B cell (primary cell): ENCODE measurements around the gene CYB561D1.

Experiments used
- CTCF ChIP-seq: fragments of 200-600 bp; IDR thresholded peaks from one replicate; pipeline ENCODE4 v1.8.0; 2022; ENCODE audit warnings: antibody characterized with exemption, mild to moderate bottlenecking
- EZH2 ChIP-seq: IDR thresholded peaks from 2 replicates; pipeline ENCODE4 v1.6.1; 2012; ENCODE audit warnings: borderline replicate concordance, low read depth, mild to moderate bottlenecking, moderate library complexity, low read length; ENCODE audit not compliant: insufficient read depth, poor library complexity, severe bottlenecking

- TF ChIP-seq CTCF = no peak
- TF ChIP-seq EZH2 = no peak
Measured at GRCh38 chr1:109509176-109510134, 15.6 kb downstream of the CYB561D1 start, which contains the start of gene AMIGO1.
